Chondrocyte (in vitro differentiated cells): ENCODE data around the gene CDPF1. TPM values are rescaled to one million over a fixed set of nuclear protein-coding genes. Genes with fewer than 3 reads are reported as not detected.
A peak's percentile ranks its signal among the peaks of the same experiment; 100 is the strongest.

Experiments used
- DNase-seq: peaks from one replicate; pipeline ENCODE4 v3.0.0; 2021; ENCODE audit warnings: mixed read lengths, low spot score
- H3K27ac Mint-ChIP-seq: one replicate; pipeline ENCODE4 v1.8.0; 2021; ENCODE audit warnings: mild to moderate bottlenecking, moderate library complexity, mixed read lengths; ENCODE audit not compliant: unreplicated experiment
- H3K27me3 Mint-ChIP-seq: 2 replicates; pipeline ENCODE4 v1.8.0; 2021; ENCODE audit warnings: low read depth, mixed read lengths
- H3K36me3 Mint-ChIP-seq: 2 replicates; pipeline ENCODE4 v1.8.0; 2021; ENCODE audit warnings: low read depth, mixed read lengths
- H3K4me1 Mint-ChIP-seq: 2 replicates; pipeline ENCODE4 v1.8.0; 2021; ENCODE audit warnings: low read depth, mild to moderate bottlenecking, mixed read lengths
- H3K4me3 Mint-ChIP-seq: one replicate; pipeline ENCODE4 v1.8.0; 2021; ENCODE audit warnings: mild to moderate bottlenecking, moderate library complexity, mixed read lengths; ENCODE audit not compliant: unreplicated experiment
- H3K9me3 Mint-ChIP-seq: 2 replicates; pipeline ENCODE4 v1.8.0; 2021; ENCODE audit warnings: low read depth, mixed read lengths
- CTCF ChIP-seq: fragments of 200-600 bp; sonication (generic); IDR thresholded peaks from 2 replicates; pipeline ENCODE4 v1.5.0; 2021; ENCODE audit warnings: antibody characterized with exemption, mild to moderate bottlenecking, moderate library complexity
- total RNA-seq: library from RNA; stranded (reverse); gene quantifications from 3 replicates; pipeline ENCODE4 v1.2.1, GENCODE V29; 2021

The CDPF1 gene
- total RNA-seq, 1 donor from 2014 or later: 9.9 TPM

GRCh38 chr22:46260038-46260437 is 9.9 kb upstream of the CDPF1 start:
- Mint-ChIP-seq H3K4me3 (no peak overlapping the region), H3K36me3 (peaks cover 17% of the 10 kb centered on the region), H3K9me3 (peaks cover 52% of the 10 kb centered on the region), H3K27me3 (peaks cover 11% of the 10 kb centered on the region), H3K27ac (no peak overlapping the region), H3K4me1 (peaks cover 2% of the 10 kb centered on the region)
- no peak for TF ChIP-seq CTCF
- DNase-seq: no peak

DNA sequence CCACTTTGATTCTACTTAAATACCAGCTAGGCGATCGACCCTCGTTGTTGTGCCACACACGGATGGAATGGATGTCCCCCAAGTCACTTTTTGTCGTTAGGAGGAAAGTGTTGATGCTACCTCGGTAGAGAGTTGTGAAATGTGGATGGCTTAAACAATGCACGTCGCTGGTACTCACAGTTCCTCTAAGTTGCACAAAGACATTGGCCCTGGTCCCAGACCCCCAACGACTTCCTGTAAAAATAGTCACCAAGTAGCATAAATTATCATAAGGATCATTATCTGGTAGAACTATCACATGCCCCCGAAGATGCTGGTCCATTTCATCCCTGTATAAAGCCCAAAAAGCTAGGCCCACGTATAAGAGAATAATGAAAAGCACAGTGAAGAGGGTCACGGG is 9.3 kb upstream of the CDPF1 start:
- peaks cover 11% of the 10 kb centered on the region for H3K27me3 Mint-ChIP-seq
- no peak for DNase-seq
- no peak overlapping the region for H3K27ac Mint-ChIP-seq
- TF ChIP-seq CTCF: no peak
- no peak overlapping the region for H3K4me3 Mint-ChIP-seq
- peaks cover 52% of the 10 kb centered on the region for H3K9me3 Mint-ChIP-seq
- peaks cover 17% of the 10 kb centered on the region for H3K36me3 Mint-ChIP-seq
- H3K4me1 Mint-ChIP-seq: peaks cover 2% of the 10 kb centered on the region

GRCh38 chr22:46256358-46256958 is 6.4 kb upstream of the CDPF1 start:
- DNase-seq: no peak
- TF ChIP-seq CTCF: no peak
- Mint-ChIP-seq H3K4me1 (peaks cover 5% of the 10 kb centered on the region), H3K27me3 (peaks cover 4% of the 10 kb centered on the region), H3K36me3 (peaks cover 10% of the 10 kb centered on the region), H3K9me3 (peaks cover 45% of the 10 kb centered on the region), H3K27ac (no peak overlapping the region), H3K4me3 (no peak overlapping the region)

DNA sequence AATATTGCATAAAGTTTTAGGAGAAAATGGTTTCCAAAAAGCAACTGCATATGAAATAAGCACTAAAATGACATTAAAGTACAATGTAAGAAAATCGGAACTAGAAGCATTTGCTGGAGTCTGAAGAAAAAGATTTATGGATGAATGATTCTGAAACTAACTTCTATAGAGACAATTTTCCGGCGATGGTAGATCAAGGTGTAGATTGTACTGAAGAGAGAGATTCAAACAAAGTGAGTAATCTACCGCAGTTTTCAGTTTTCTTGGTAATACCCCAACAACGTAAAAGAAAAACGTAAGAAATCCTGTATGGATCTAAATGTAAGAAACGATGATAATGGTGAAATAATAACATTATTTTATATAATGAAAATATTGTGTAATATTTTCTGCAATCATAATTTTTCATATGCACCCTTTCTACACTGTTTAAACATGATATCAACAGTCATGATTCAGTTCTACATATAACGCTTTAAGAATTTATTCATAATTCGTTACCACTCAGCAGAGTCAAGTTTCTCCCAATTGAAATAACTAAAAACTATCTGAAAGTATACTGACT is 1.8 kb upstream of the CDPF1 start:
- H3K27ac Mint-ChIP-seq: no peak overlapping the region
- H3K36me3 Mint-ChIP-seq: peaks cover 2% of the 10 kb centered on the region
- H3K9me3 Mint-ChIP-seq: peaks cover 9% of the 10 kb centered on the region
- no peak for DNase-seq
- peaks cover 15% of the 10 kb centered on the region for H3K4me1 Mint-ChIP-seq
- no peaks in the 10 kb centered on the region for H3K27me3 Mint-ChIP-seq
- peak overlapping the region; percentile 71 for H3K4me3 Mint-ChIP-seq
- TF ChIP-seq CTCF: no peak

DNA sequence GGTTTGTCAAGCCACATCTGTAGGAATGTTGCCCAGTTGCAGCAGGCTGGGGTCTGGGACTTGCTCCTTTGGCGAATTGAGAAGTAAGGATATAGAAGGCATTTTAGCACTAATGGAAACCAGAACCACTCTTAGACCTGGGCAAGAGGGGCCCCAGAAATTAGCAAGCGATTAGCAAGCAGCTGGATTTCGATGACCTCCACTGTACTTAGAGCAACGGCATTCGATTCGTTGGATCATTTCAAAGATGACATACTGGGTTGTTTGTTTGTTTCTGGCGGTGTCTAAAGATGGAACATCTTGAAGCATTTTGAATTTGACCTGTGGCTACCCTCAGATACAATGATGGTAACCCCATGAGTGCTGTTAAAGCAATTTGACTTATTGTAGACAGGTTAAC is 1.2 kb upstream of the CDPF1 start:
- Mint-ChIP-seq H3K36me3 (peaks cover under 1% of the 10 kb centered on the region), H3K27ac (no peak overlapping the region), H3K4me1 (peaks cover 15% of the 10 kb centered on the region), H3K27me3 (no peaks in the 10 kb centered on the region), H3K9me3 (peaks cover 2% of the 10 kb centered on the region), H3K4me3 (peak overlapping the region; percentile 71)
- DNase-seq: no peak
- TF ChIP-seq CTCF: no peak
